Epidermal melanocyte (primary cell): ENCODE measurements around the gene CAPZB.
A peak's percentile ranks its signal among the peaks of the same experiment; 100 is the strongest.

ENCODE experiments used
- DNase-seq: peaks from one replicate; pipeline ENCODE4 v3.0.0; 2011; ENCODE audit warnings: low spot score; ENCODE audit not compliant: insufficient read length

The CAPZB gene

GRCh38 chr1:19406680-19407079, 78.7 kb downstream of the CAPZB start:
- DNase-seq, result no peak

DNA sequence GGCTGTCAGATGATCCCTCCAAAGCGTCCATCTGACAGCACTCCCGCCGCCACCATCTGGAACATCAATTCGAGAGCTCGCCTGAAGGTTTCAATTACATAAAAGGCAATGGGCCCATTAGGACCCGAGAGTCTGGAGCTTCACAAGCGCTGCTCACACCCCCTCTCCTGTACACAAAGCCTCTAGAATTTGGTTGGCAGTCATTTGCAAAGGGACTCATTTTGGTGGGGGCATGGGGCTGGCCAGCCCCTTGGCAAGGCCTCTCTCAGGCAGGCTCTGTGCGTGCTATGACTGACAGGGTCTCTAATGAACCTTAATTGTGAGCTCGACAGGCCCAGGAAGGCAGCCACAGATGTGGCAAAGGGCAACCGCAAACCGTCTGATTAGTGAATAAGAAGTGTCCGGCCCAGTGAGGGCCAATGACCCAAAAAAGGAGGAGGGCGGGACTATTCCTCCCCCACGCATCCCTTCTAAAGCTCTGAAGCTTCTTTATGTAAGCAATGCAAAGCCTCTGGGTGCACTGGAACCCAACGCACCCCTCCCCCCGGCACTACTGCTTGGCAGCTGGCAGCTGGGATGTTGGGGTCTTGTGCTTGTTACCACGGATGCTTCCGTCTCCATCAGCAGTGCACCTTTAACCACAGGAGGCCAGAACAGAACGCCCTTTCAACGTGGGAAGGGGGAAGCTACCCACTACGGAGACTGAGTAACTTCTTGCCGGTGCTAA, 79.4 kb downstream of the CAPZB start:
- DNase-seq, result no peak

GRCh38 chr1:19405195-19405760, 80.1 kb downstream of the CAPZB start:
- DNase-seq, result no peak

- DNase-seq, result no peak
These were observed 80.6 kb downstream of the CAPZB start for GRCh38 chr1:19404748-19405147.

DNA sequence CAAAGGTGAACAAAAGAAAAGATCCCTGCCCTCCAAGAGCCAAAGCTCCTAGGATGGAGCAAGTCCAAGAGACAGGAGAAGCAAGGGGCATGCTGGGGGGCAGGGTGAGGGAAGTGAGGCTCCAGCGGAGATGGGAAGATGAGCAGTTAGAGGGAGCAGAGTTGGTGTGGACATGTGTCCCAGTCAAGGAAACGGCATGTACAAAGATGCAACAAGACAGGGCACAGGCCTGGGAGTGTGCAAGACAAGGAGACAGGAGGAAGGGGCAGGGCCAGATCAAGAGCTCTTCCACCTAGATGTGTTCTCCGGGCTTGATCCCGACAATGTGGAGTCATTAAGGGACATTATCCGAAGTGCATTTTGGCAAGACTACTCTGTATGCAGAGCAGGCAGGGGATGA, 82.1 kb downstream of the CAPZB start:
- no peak for DNase-seq

- DNase-seq, result no peak
These were observed 83.1 kb downstream of the CAPZB start for GRCh38 chr1:19402031-19402813.

DNA sequence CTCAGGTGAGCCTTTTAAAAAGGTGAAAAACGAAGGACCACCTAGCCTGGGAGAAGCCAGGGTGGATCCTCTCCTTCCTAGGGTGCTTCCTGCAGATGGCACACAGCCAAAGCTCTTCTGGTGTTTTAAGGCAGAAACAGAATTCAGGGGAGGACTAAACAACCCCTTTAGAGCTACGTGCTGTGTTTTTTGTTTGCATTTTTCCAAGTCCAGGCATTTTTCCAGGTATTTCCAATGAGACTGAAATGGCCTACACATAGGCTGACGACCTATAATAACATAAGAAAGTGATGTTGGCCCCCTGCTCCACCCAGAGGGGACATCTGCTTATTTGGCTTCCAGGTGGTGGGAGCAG, 83.8 kb downstream of the CAPZB start:
- DNase-seq, result no peak

GRCh38 chr1:19400875-19401534, 84.3 kb downstream of the CAPZB start:
- DNase-seq, result no peak

DNA sequence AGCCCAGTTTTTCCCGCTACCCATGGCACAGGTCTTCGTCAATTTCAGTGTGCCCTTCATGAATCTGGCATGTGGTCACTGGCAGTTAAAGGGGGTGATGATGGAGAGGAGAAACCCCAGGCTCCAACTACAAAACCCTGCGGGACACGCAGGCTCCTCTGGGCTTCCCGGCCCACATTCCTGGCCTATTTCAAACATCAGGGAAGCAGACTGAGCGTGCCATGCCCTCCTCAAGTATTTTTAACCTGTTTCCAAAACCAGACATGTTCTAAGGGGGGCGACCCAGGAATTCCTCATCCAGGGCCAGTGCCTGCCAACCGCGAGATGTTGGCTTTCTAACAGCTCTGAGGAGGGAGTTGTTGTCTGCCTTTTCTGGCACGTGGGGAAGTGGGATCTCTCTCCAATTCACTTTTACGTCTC, 85.1 kb downstream of the CAPZB start:
- DNase-seq, result no peak

DNA sequence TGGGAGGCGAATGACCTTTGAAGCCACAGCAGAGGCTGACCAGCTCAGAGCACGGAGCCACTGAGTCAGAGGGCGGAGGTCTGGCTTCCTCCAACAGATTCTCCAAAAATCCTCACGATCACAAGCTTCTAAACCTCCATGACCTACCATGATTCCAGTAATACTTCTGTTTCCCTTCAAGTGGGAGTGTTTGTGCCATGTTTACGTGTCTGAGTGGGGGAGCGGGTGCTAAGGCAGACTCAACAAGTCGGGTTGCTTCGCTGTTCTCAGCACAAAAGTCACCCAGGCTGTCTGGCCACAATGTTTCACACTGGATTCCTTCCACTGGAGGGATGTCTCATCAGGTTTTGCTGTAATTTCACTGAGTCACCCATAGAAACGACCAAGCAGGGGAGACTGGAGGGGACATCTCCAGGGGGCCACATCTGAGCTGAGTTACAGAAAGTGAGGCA, 87.0 kb downstream of the CAPZB start:
- no peak for DNase-seq

GRCh38 chr1:19397217-19397945, 88.0 kb downstream of the CAPZB start:
- DNase-seq, result no peak

DNA sequence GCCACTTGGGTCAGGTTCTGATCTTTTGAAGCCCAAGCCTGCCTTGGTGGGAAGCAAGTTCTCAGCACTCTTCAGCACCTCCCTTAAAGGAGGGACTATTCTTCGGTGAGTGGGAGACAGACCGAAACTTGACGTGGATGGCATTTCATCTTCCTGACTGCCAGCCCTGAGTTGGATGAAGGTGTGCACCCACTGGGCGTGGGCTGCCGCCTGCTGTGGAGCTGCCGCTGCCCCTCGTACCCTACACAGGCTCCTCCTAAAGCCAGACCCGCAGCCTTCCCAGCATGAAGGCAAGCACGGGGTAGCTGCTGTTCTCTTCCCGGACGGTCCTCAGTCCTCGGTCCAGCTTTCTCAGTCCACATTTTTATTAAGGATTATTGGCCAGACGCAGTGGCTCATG, 89.1 kb downstream of the CAPZB start:
- DNase-seq, result no peak

- no peak for DNase-seq
These were observed 89.6 kb downstream of the CAPZB start for GRCh38 chr1:19395678-19396192.

- no peak for DNase-seq
These were observed 92.3 kb downstream of the CAPZB start for GRCh38 chr1:19393046-19393445.

GRCh38 chr1:19392221-19392620, 93.1 kb downstream of the CAPZB start:
- DNase-seq, result no peak

DNA sequence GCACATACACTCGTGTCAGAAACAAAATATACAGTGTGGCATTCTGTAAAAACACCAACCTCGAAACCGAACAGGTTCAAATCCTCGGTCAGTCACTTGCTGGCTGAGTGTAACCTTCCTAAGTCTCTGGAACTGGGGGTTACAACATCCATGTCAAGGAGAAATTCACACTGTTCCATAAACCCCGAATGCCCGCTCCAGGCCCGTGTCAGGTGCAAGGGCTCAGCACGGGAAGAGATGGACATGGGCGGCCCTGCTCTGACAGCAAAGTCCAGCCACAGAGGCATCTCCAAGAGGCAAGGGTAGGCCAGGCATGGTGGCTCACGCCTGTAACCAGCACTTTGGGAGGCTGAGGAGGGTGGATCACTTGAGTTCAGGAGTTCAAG, 93.8 kb downstream of the CAPZB start:
- DNase-seq, result no peak

DNA sequence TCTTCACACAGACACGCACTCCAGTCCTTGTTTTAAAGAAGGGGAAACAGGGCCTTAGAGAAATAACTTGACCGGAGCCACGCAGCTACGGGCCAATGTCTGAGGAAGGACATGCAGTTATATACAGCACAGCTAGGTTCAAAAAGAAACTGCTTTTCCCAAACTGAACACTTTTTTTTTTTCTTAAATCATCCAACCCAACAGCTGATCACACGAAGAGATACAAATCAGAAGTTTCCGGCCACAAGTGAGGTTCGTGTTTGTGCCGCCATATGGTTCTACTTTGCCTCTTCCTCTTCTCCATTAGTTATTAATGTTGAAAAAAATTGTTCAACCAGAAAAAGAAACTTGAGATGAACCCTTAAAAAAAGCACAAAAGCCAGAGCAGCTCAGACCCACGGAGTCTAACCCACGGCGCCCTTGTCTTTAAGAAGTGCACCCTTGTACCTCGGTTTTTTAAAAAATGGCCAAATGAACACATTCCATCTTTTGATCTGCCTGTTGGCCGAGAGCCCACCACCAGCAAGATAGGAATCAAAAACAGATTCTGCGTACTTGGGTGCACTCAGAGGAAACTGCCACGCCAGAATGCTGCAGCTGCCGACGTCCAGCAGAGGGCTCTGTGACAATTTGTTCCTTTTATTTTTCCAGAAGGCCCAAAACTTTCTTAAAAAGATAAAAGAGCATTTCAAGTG, 94.3 kb downstream of the CAPZB start:
- peak; percentile 80 for DNase-seq

- no peak for DNase-seq
These were observed 95.0 kb downstream of the CAPZB start for GRCh38 chr1:19390166-19390850.

- no peak for DNase-seq
These were observed 96.4 kb downstream of the CAPZB start for GRCh38 chr1:19388980-19389379.

- DNase-seq, result no peak
These were observed 98.3 kb downstream of the CAPZB start for GRCh38 chr1:19387045-19387467.
